Activated T-cell treated with anti-CD3 and anti-CD28 coated beads, Interleukin-2, amount 50 U/mL, for 4 hours (primary cell): Measurements from ENCODE around the gene BOC. TPM values are rescaled to one million over a fixed set of nuclear protein-coding genes. Genes with fewer than 3 reads are reported as not detected.
"Not testable (repeated sequence)": the region's sequence is repeated elsewhere in the genome, so short reads cannot be mapped to it uniquely, and the experiment has no call there.

Experiments used
- ATAC-seq, 2 donors: fragments of 200-7000 bp; cut with Tn5 transposase; one replicate each; pipeline ENCODE4 v1.10.0; 2021
- DNase-seq: peaks from one replicate; pipeline ENCODE4 v3.0.0-alpha.2; 2020
- H3K27me3 Mint-ChIP-seq: one replicate; pipeline ENCODE4 v1.8.0; 2021; ENCODE audit warnings: low read depth, mixed read lengths
- H3K36me3 Mint-ChIP-seq: one replicate; pipeline ENCODE4 v1.8.0; 2022; ENCODE audit warnings: mixed read lengths; ENCODE audit not compliant: insufficient read depth
- H3K4me1 Mint-ChIP-seq: one replicate; pipeline ENCODE4 v1.8.0; 2021; ENCODE audit warnings: low read depth, mixed read lengths
- H3K4me3 Mint-ChIP-seq: one replicate; pipeline ENCODE4 v1.8.0; 2021; ENCODE audit warnings: mild to moderate bottlenecking, moderate library complexity, mixed read lengths
- H3K9me3 Mint-ChIP-seq: one replicate; pipeline ENCODE4 v1.8.0; 2021; ENCODE audit warnings: mixed read lengths
- total RNA-seq, 3 donors: library from RNA; stranded (reverse); gene quantifications; one replicate each; pipeline ENCODE4 v1.2.1, GENCODE V29; 2021

BOC gene
- under 1 TPM in 2 of 3 donors, not detected in 1; 0.18 to 0.35 TPM for total RNA-seq

DNA sequence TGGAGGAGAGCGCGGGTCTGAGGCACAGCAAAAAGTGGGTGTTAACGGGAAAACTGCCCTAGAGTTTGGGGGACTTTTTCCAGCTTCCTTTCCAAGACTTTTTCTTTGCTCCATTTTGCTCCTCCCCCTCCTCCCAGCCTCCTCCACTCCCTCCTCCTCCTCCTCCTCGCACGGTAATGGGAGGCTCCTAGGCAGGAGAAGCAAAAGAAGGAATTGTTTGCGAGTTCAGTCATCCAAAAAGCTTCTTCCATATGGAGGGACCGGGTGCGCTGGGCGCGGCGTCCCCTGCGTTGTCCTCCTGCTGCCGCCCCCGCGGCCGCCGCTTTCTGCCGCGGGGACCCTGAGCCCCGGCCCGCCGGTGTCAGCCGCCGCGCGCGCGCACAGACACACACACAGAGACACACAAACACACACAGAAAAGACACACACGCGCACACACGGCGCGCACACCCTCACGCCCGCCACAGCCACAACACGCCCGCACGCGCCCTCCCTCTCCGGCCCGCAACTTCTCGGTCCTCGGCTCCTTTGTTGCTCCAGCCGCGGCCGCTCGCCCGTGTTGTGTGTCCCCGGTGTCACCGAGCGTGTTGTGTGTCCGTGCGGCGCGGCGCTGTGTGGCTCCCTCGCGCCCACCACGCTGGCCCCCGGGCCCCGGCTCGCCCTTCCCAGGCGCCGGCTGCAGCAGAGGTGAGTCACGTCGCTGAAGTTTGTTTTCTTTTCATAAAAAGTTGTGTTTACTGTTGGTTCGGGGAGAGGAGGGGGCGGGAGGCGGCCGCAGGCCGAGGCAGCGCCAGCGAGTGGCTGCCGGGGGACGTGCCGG lies at the start of gene BOC:
Gene BOC, plus strand, starts transcription at position 228 of the 820 bp plus-strand sequence. CDS start 38,246 bp downstream, outside the sequence.
- ATAC-seq (peak; percentile 40 to 43), DNase-seq (no peak)
- Mint-ChIP-seq H3K4me3 (peak within 1 kb of the TSS; percentile 57), H3K4me1 (peaks cover 11% of the 10 kb centered on the region), H3K9me3 (no peaks in the 10 kb centered on the region), H3K27me3 (peaks cover 65% of the 10 kb centered on the region), H3K36me3 (no peaks in the 10 kb centered on the region)

GRCh38 chr3:113161661-113162060 lies 49.7 kb upstream of the BOC start:
- Mint-ChIP-seq H3K4me1 (no peaks in the 10 kb centered on the region), H3K9me3 (no peaks in the 10 kb centered on the region), H3K36me3 (no peaks in the 10 kb centered on the region), H3K4me3 (no peak overlapping the region), H3K27me3 (peaks cover 5% of the 10 kb centered on the region)
- ATAC-seq (no peak), DNase-seq (no peak)

GRCh38 chr3:113163152-113163551 lies 48.2 kb upstream of the BOC start:
- no peaks in the 10 kb centered on the region for H3K36me3 Mint-ChIP-seq
- H3K27me3 Mint-ChIP-seq: peaks cover 5% of the 10 kb centered on the region
- no peak overlapping the region for H3K4me3 Mint-ChIP-seq
- no peaks in the 10 kb centered on the region for H3K4me1 Mint-ChIP-seq
- H3K9me3 Mint-ChIP-seq: no peaks in the 10 kb centered on the region
- DNase-seq (no peak), ATAC-seq (no peak)

GRCh38 chr3:113165841-113166240 lies 45.5 kb upstream of the BOC start:
- no peak overlapping the region for H3K4me3 Mint-ChIP-seq

GRCh38 chr3:113166357-113166718 lies 45.0 kb upstream of the BOC start:
- H3K4me3 Mint-ChIP-seq: no peak overlapping the region
- no peaks in the 10 kb centered on the region for H3K4me1 Mint-ChIP-seq
- no peaks in the 10 kb centered on the region for H3K36me3 Mint-ChIP-seq
- no peaks in the 10 kb centered on the region for H3K9me3 Mint-ChIP-seq
- no peak for ATAC-seq
- DNase-seq: no peak
- H3K27me3 Mint-ChIP-seq: peaks cover 5% of the 10 kb centered on the region

More at GRCh38 chr3:113165841-113166240, 45.5 kb upstream of the BOC start:
- Mint-ChIP-seq H3K36me3 (no peaks in the 10 kb centered on the region), H3K9me3 (no peaks in the 10 kb centered on the region), H3K27me3 (peaks cover 5% of the 10 kb centered on the region), H3K4me1 (no peaks in the 10 kb centered on the region)
- DNase-seq (no peak), ATAC-seq (no peak)

- DNase-seq (no peak), ATAC-seq (no peak)
- Mint-ChIP-seq H3K27me3 (peaks cover 4% of the 10 kb centered on the region), H3K4me1 (no peaks in the 10 kb centered on the region), H3K4me3 (no peak overlapping the region), H3K36me3 (no peaks in the 10 kb centered on the region), H3K9me3 (no peaks in the 10 kb centered on the region)
These were observed 44.5 kb upstream of the BOC start for GRCh38 chr3:113166719-113167492.

GRCh38 chr3:113167825-113168801 lies 43.2 kb upstream of the BOC start:
- no peak for ATAC-seq
- H3K9me3 Mint-ChIP-seq: no peaks in the 10 kb centered on the region
- H3K36me3 Mint-ChIP-seq: no peaks in the 10 kb centered on the region
- no peaks in the 10 kb centered on the region for H3K4me1 Mint-ChIP-seq
- DNase-seq: no peak
- no peak overlapping the region for H3K4me3 Mint-ChIP-seq
- H3K27me3 Mint-ChIP-seq: no peaks in the 10 kb centered on the region

DNA sequence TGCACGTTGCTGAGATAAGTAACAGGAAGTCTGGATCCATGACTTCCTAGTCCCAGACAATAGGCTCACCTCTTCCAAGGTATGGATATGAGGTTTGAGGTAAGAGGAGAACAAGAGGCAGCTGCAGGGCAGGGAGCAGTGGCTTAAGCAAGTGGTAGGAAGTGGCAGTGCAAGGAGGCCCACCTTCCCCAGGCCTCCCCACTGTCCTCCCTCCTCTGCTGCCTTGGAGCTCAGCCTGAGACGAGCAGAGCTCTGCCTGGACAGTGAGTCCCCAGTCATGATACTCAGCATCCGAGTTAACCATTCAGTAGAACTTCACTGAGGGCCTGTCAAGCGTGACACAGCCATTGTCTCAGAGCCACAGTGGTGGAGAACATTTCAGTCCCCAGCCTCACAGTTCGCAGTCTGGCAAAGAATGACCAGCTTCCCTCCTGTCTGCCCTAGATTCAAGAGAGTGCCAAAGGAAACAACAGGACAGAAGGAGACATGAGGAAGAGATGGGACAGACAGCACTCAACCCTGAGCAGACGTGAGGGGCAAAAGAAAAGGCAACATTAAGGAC lies 41.4 kb upstream of the BOC start:
- Mint-ChIP-seq H3K9me3 (no peaks in the 10 kb centered on the region), H3K36me3 (no peaks in the 10 kb centered on the region), H3K4me1 (no peaks in the 10 kb centered on the region), H3K27me3 (no peaks in the 10 kb centered on the region), H3K4me3 (no peak overlapping the region)
- ATAC-seq (no peak), DNase-seq (no peak)

- Mint-ChIP-seq H3K9me3 (no peaks in the 10 kb centered on the region), H3K27me3 (no peaks in the 10 kb centered on the region), H3K36me3 (no peaks in the 10 kb centered on the region), H3K4me1 (no peaks in the 10 kb centered on the region), H3K4me3 (no peak overlapping the region)
- ATAC-seq (no peak), DNase-seq (no peak)
These were observed 40.6 kb upstream of the BOC start for GRCh38 chr3:113170771-113171170.

GRCh38 chr3:113171675-113172300 lies 39.6 kb upstream of the BOC start:
- not testable (repeated sequence) for H3K4me3 Mint-ChIP-seq, DNase-seq, H3K27me3 Mint-ChIP-seq, H3K36me3 Mint-ChIP-seq, H3K4me1 Mint-ChIP-seq, ATAC-seq, H3K9me3 Mint-ChIP-seq

DNA sequence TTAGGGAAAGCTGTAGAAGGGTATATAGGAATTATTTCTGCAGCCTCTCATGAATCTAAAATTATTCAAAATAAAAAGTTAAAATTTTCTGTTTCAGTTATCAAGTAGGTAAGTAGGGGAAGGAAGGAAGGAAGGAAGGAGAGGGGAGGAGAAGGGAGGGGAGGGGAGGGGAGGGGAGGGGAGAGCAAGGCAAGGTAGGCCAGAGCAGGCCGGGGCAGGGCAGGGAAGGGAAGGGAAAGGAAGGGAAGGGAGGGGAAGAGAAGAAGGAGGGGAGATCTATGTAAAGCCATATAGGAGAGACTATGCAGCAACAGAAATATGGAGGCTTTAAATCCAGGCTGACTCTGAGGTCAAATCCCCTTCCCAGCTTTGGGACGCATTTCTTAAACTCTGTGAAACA lies 38.3 kb upstream of the BOC start:
- Mint-ChIP-seq H3K36me3 (no peaks in the 10 kb centered on the region), H3K9me3 (no peaks in the 10 kb centered on the region), H3K4me1 (no peaks in the 10 kb centered on the region), H3K27me3 (no peaks in the 10 kb centered on the region), H3K4me3 (no peak overlapping the region)
- DNase-seq: no peak
- no peak for ATAC-seq

GRCh38 chr3:113174304-113174703 lies 37.1 kb upstream of the BOC start:
- ATAC-seq (no peak), DNase-seq (no peak)
- Mint-ChIP-seq H3K27me3 (no peaks in the 10 kb centered on the region), H3K9me3 (no peaks in the 10 kb centered on the region), H3K4me3 (no peak overlapping the region), H3K36me3 (no peaks in the 10 kb centered on the region), H3K4me1 (no peaks in the 10 kb centered on the region)

GRCh38 chr3:113174801-113175485 lies 36.4 kb upstream of the BOC start:
- no peak overlapping the region for H3K4me3 Mint-ChIP-seq
- DNase-seq (no peak), ATAC-seq (no peak)
- H3K9me3 Mint-ChIP-seq: no peaks in the 10 kb centered on the region
- H3K27me3 Mint-ChIP-seq: no peaks in the 10 kb centered on the region
- no peaks in the 10 kb centered on the region for H3K36me3 Mint-ChIP-seq
- no peaks in the 10 kb centered on the region for H3K4me1 Mint-ChIP-seq
